Suprapubic skin (tissue), 4 donors: ENCODE measurements around the gene GNAT1.

ENCODE experiments used
- EP300 ChIP-seq: sonication (generic); formaldehyde crosslinking; IDR thresholded peaks from one replicate; pipeline ENCODE4 v1.6.1; 2017; ENCODE audit warnings: antibody characterized with exemption
- POLR2A ChIP-seq, 2 donors: fragments of 450-650 bp; IDR thresholded peaks; one replicate each; pipeline ENCODE4 v1.6.1; 2017; ENCODE audit warnings: antibody characterized with exemption in 2 of 2, mild to moderate bottlenecking in 2 of 2, moderate library complexity in 2 of 2
- POLR2AphosphoS5 ChIP-seq, 3 donors: sonication (generic); formaldehyde crosslinking; IDR thresholded peaks; one replicate each; pipeline ENCODE4 v1.6.1; 2017; ENCODE audit warnings: antibody characterized with exemption in 3 of 3
- TF ChIP-seq, protein P1 (sequence below), 2 donors: fragments of 200-600 bp in 1 of 2; fragments of 450-650 bp in 1 of 2; sonication (generic) in 1 of 2; IDR thresholded peaks; one replicate each; pipeline ENCODE4 v1.5.1; 2016 to 2019; ENCODE audit warnings: antibody characterized with exemption in 2 of 2, mild to moderate bottlenecking in 1 of 2, moderate library complexity in 1 of 2

DNA sequence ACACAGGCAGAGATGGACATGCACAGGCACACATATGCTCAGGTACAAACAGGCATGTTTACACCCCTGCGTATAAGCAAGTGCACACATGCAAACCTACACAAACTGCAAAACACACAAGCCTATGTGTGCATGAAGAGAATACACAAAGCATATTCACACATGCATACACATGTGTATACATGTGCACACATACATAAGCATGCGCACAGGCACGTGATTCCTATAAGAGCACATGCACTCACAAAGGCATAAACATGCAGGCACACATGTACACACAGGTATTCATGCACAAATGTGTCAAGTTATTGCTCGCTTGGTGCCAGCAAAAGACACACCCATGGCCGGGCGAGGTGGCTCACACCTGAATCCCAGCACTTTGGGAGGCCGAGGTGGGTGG lies 1.4 kb upstream of the GNAT1 start:
- TF ChIP-seq POLR2AphosphoS5 (IDR thresholded peaks at IDR 0.05) (no peak), EP300 (no peak), POLR2A (IDR thresholded peaks at IDR 0.05) (no peak)
- TF ChIP-seq, protein P1, sequence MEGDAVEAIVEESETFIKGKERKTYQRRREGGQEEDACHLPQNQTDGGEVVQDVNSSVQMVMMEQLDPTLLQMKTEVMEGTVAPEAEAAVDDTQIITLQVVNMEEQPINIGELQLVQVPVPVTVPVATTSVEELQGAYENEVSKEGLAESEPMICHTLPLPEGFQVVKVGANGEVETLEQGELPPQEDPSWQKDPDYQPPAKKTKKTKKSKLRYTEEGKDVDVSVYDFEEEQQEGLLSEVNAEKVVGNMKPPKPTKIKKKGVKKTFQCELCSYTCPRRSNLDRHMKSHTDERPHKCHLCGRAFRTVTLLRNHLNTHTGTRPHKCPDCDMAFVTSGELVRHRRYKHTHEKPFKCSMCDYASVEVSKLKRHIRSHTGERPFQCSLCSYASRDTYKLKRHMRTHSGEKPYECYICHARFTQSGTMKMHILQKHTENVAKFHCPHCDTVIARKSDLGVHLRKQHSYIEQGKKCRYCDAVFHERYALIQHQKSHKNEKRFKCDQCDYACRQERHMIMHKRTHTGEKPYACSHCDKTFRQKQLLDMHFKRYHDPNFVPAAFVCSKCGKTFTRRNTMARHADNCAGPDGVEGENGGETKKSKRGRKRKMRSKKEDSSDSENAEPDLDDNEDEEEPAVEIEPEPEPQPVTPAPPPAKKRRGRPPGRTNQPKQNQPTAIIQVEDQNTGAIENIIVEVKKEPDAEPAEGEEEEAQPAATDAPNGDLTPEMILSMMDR (IDR thresholded peaks at IDR 0.05) = no peak
